Thoracic aorta (tissue), 2 donors: ENCODE measurements around the gene SLIT3. TPM values are rescaled to one million over a fixed set of nuclear protein-coding genes. Genes with fewer than 3 reads are reported as not detected.

Experiments
- ATAC-seq: fragments of 150-250 bp; one replicate; pipeline ENCODE4 v1.8.0; 2017; ENCODE audit warnings: low read depth; ENCODE audit not compliant: insufficient number of reproducible peaks, low FRiP score
- DNase-seq: peaks from one replicate; pipeline ENCODE4 v3.0.0-alpha.2; 2020; ENCODE audit warnings: low spot score
- H3K27ac ChIP-seq, 2 donors: fragments of 200-600 bp; sonication (generic); 1 replicate in 1 of 2; 2 replicates in 1 of 2; pipeline ENCODE4 v1.5.1; 2016; ENCODE audit warnings: mild to moderate bottlenecking in 2 of 2, moderate library complexity in 2 of 2
- H3K27me3 ChIP-seq: fragments of 200-600 bp; sonication (generic); replicated peaks from 2 replicates; pipeline ENCODE4 v1.6.0; 2016; ENCODE audit warnings: mild to moderate bottlenecking; ENCODE audit not compliant: insufficient read depth
- H3K36me3 ChIP-seq: fragments of 200-600 bp; sonication (generic); one replicate; pipeline ENCODE4 v1.5.1; 2016
- H3K4me1 ChIP-seq, 2 donors: fragments of 200-600 bp; sonication (generic); 1 replicate in 1 of 2; 2 replicates in 1 of 2; pipeline versions ENCODE4 v1.5.1 to v1.6.0; 2016; ENCODE audit warnings: low read depth in 2 of 2, mild to moderate bottlenecking in 1 of 2; ENCODE audit not compliant: control insufficient read depth in 1 of 2
- H3K4me3 ChIP-seq: fragments of 200-600 bp; sonication (generic); 2 replicates; pipeline ENCODE4 v1.5.1; 2016; ENCODE audit warnings: mild to moderate bottlenecking
- H3K9me3 ChIP-seq: fragments of 200-600 bp; sonication (generic); 2 replicates; pipeline ENCODE4 v1.5.1; 2016
- CTCF ChIP-seq: fragments of 200-600 bp; sonication (generic); IDR thresholded peaks from one replicate; pipeline ENCODE4 v1.5.1; 2019; ENCODE audit warnings: antibody characterized with exemption
- total RNA-seq, 2 donors: library from RNA; depleted of rRNA; stranded (reverse); fragments of >200 nt; gene quantifications; one replicate each; pipeline versions ENCODE4 v1.1.0 to v1.2.3, GENCODE V29; 2016

The SLIT3 gene
- total RNA-seq, 2 donors from 2014 or later, result 80.1 to 86.9 TPM

- Histone ChIP-seq H3K27ac (no peak overlapping the region), H3K27me3 (no peaks in the 10 kb centered on the region), H3K4me3 (no peak overlapping the region), H3K9me3 (peaks cover 9% of the 10 kb centered on the region), H3K4me1 (peaks cover 0 to 10% of the 10 kb centered on the region in 2 donors), H3K36me3 (no peaks in the 10 kb centered on the region)
- no peak for TF ChIP-seq CTCF
- no peak for DNase-seq
- no peak for ATAC-seq
These were observed 146.3 kb downstream of the SLIT3 start for GRCh38 chr5:169154679-169155078.

- Histone ChIP-seq H3K9me3 (no peaks in the 10 kb centered on the region), H3K27ac (no peak overlapping the region), H3K4me3 (no peak overlapping the region), H3K4me1 (peaks cover 0 to 11% of the 10 kb centered on the region in 2 donors), H3K36me3 (no peaks in the 10 kb centered on the region), H3K27me3 (no peaks in the 10 kb centered on the region)
- DNase-seq (no peak), ATAC-seq (no peak)
- TF ChIP-seq CTCF, result no peak
These were observed 147.5 kb downstream of the SLIT3 start for GRCh38 chr5:169153405-169153804.

DNA sequence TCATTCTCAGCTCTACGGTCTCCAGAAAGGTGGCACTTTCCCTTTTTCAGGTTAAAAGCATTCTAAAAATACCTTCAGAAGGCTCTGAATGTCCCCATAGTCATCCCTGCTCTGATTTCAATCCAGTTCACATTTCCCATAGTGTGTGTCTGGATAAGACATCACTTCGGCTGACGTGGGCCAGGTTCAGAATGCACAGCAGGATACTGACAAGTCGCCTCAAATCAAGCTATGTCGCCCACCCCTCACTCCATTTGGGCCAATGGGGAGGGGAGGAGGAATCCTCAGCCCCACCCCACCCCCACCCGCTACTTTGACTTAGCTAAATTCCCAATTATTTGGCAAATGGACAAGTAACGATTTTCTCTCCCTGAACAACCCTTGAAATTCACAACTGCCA lies 148.0 kb downstream of the SLIT3 start:
- H3K4me1 ChIP-seq, result peaks cover 3 to 16% of the 10 kb centered on the region in 2 donors
- no peaks in the 10 kb centered on the region for H3K27me3 ChIP-seq
- H3K4me3 ChIP-seq, result no peak overlapping the region
- ATAC-seq, result no peak
- no peaks in the 10 kb centered on the region for H3K36me3 ChIP-seq
- no peaks in the 10 kb centered on the region for H3K9me3 ChIP-seq
- H3K27ac ChIP-seq, result no peak overlapping the region
- no peak for DNase-seq
- TF ChIP-seq CTCF, result no peak

DNA sequence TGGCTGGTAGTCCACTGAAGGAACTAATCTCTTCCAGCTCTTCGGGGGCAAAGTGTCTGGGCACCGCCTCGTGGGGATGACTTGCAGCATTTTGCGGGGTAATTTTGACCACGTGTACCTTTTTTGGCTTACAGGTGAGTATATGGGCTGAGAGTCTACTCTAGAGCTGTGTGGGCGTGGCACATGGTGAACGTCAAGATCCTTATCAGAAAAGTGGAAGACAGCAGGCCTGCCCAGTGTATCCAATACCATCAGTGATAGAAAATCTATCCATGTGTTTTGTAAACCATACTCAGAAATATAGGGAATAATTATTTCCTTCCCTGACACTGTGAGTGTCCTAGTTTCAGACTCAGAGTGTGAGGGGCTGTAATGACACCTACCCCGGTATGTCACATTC lies 148.5 kb downstream of the SLIT3 start:
- H3K9me3 ChIP-seq, result no peaks in the 10 kb centered on the region
- H3K27ac ChIP-seq, result no peak overlapping the region
- DNase-seq, result no peak
- H3K4me1 ChIP-seq, result peaks cover 6 to 21% of the 10 kb centered on the region in 2 donors
- no peak overlapping the region for H3K4me3 ChIP-seq
- no peak for TF ChIP-seq CTCF
- no peak for ATAC-seq
- H3K36me3 ChIP-seq, result no peaks in the 10 kb centered on the region
- no peaks in the 10 kb centered on the region for H3K27me3 ChIP-seq

GRCh38 chr5:169151051-169151805 lies 149.7 kb downstream of the SLIT3 start:
- no peaks in the 10 kb centered on the region for H3K27me3 ChIP-seq
- H3K27ac ChIP-seq, result peak overlapping the region in 1 of 2 donors; percentile 6
- DNase-seq (no peak), ATAC-seq (no peak)
- no peak overlapping the region for H3K4me3 ChIP-seq
- H3K9me3 ChIP-seq, result no peaks in the 10 kb centered on the region
- H3K4me1 ChIP-seq, result peaks cover 6 to 23% of the 10 kb centered on the region in 2 donors
- TF ChIP-seq CTCF, result no peak
- no peaks in the 10 kb centered on the region for H3K36me3 ChIP-seq
